A549 (cell line): ENCODE results near the gene SCGB3A2. TPM values are rescaled to one million over a fixed set of nuclear protein-coding genes. Genes with fewer than 3 reads are reported as not detected.
A peak's percentile ranks its signal among the peaks of the same experiment; 100 is the strongest.

ENCODE experiments used
- ATAC-seq, 2 experiments: fragments of 200-7000 bp in 1 of 2; fragments of >200 bp in 1 of 2; cut with Nextera tagmentation in 1 of 2; cut with Tn5 transposase in 1 of 2; 3 replicates each; pipeline versions ENCODE4 v1.8.0 to v1.9.1; 2018 to 2020; ENCODE audit warnings: mild to moderate bottlenecking in 1 of 2, moderate library complexity in 1 of 2
- CTCF ChIA-PET: fragments of 300-600 bp; sonication (Branson Sonifier 250); formaldehyde crosslinking; extraction: SDS; loops from one replicate; lab custom pipeline; 2021; ENCODE audit warnings: antibody characterized with exemption, inconsistent platforms; lab: Yijun Ruan, JAX
- POLR2A ChIA-PET: fragments of 350-600 bp; formaldehyde crosslinking; extraction: SDS; loops from one replicate; lab custom pipeline; 2021; ENCODE audit warnings: antibody characterized with exemption, inconsistent platforms; lab: Yijun Ruan, JAX
- DNase-seq, 2 experiments: peaks; one replicate each; pipeline versions ENCODE4 v3.0.0 to v3.0.0-alpha.2; 2011 to 2016; ENCODE audit warnings: low read depth in 1 of 2, low spot score in 1 of 2
- FAIRE-seq: peaks from 2 replicates; lab custom pipeline; 2011; peaks lifted over from hg19 to GRCh38; lab: Jason Lieb, UNC
- H3K27ac ChIP-seq, 2 experiments: fragments of >200 bp; sonication (Bioruptor Twin); formaldehyde crosslinking; 3 replicates each; pipeline ENCODE4 v1.5.1; 2016 to 2017
- H3K4me1 ChIP-seq: fragments of >200 bp; sonication (Bioruptor Twin); formaldehyde crosslinking; 3 replicates; pipeline ENCODE4 v1.6.1; 2016
- H3K4me2 ChIP-seq: fragments of >200 bp; sonication (Bioruptor Twin); formaldehyde crosslinking; 3 replicates; pipeline ENCODE4 v1.6.1; 2016
- H3K4me3 ChIP-seq: fragments of >200 bp; sonication (Bioruptor Twin); formaldehyde crosslinking; 3 replicates; pipeline ENCODE4 v1.5.1; 2016
- H3K9me3 ChIP-seq: fragments of >200 bp; sonication (Bioruptor Twin); formaldehyde crosslinking; 3 replicates; pipeline ENCODE4 v1.6.1; 2016
- CEBPB ChIP-seq, 2 experiments: fragments of >200 bp in 1 of 2; sonication (Bioruptor Twin) in 1 of 2; formaldehyde crosslinking in 1 of 2; IDR thresholded peaks; 2 replicates each; pipeline ENCODE4 v1.6.1; 2012 to 2016
- CHD2 ChIP-seq: fragments of 150-350 bp; IDR thresholded peaks from 2 replicates; pipeline ENCODE4 v1.6.1; 2014; ENCODE audit warnings: low read length; ENCODE audit not compliant: partially characterized antibody
- CHD4 ChIP-seq: fragments of 200-600 bp; sonication (generic); IDR thresholded peaks from 2 replicates; pipeline ENCODE4 v1.6.1; 2016; ENCODE audit warnings: antibody characterized with exemption, mild to moderate bottlenecking, borderline replicate concordance
- CTCF ChIP-seq: fragments of >200 bp; sonication (Bioruptor Twin); formaldehyde crosslinking; IDR thresholded peaks from 3 replicates; pipeline ENCODE4 v1.5.1; 2016
- EHF ChIP-seq: fragments of 250-450 bp; sonication (Bioruptor Pico); IDR thresholded peaks from 2 replicates; pipeline ENCODE4 v1.5.0; 2020; ENCODE audit warnings: mild to moderate bottlenecking
- ESRRA ChIP-seq: fragments of 150-350 bp; IDR thresholded peaks from 2 replicates; pipeline ENCODE4 v1.6.1; 2014; ENCODE audit warnings: mild to moderate bottlenecking, low read length, borderline replicate concordance
- FOSL2 ChIP-seq, 2 experiments: fragments of 450-650 bp in 1 of 2; fragments of >200 bp in 1 of 2; sonication (Bioruptor Twin) in 1 of 2; formaldehyde crosslinking; IDR thresholded peaks; 2 replicates each; pipeline versions ENCODE4 v1.5.0 to v1.6.1; 2016 to 2020; ENCODE audit warnings: mild to moderate bottlenecking in 1 of 2, moderate library complexity in 1 of 2
- FOXS1 ChIP-seq: fragments of 250-450 bp; sonication (Bioruptor Pico); IDR thresholded peaks from 2 replicates; pipeline ENCODE4 v1.5.0; 2020; ENCODE audit warnings: mild to moderate bottlenecking, moderate library complexity
- GATA3 ChIP-seq: IDR thresholded peaks from 2 replicates; pipeline ENCODE4 v1.6.1; 2012; ENCODE audit warnings: borderline replicate concordance
- HOXA7 ChIP-seq: fragments of 250-450 bp; sonication (Bioruptor Pico); IDR thresholded peaks from 2 replicates; pipeline ENCODE4 v1.5.0; 2020; ENCODE audit warnings: mild to moderate bottlenecking, moderate library complexity
- KDM1A ChIP-seq: fragments of 200-600 bp; sonication (generic); IDR thresholded peaks from 2 replicates; pipeline ENCODE4 v1.6.1; 2016; ENCODE audit warnings: low read depth, mild to moderate bottlenecking
- KDM5A ChIP-seq: fragments of 200-600 bp; sonication (generic); IDR thresholded peaks from 2 replicates; pipeline ENCODE4 v1.6.1; 2016; ENCODE audit warnings: antibody characterized with exemption, mild to moderate bottlenecking
- MAFK ChIP-seq: fragments of 450-650 bp; IDR thresholded peaks from 2 replicates; pipeline ENCODE4 v1.6.1; 2014; ENCODE audit not compliant: partially characterized antibody
- MYC ChIP-seq: IDR thresholded peaks from 2 replicates; pipeline ENCODE4 v1.6.1; 2012; ENCODE audit warnings: mild to moderate bottlenecking, inconsistent platforms, low read length, improper control_type of control experiment, borderline replicate concordance
- POLR2A ChIP-seq: IDR thresholded peaks from 2 replicates; pipeline ENCODE4 v1.6.1; 2012; ENCODE audit warnings: mild to moderate bottlenecking, low read length
- RAD21 ChIP-seq, 2 experiments: fragments of >200 bp in 1 of 2; sonication (Bioruptor Twin) in 1 of 2; formaldehyde crosslinking in 1 of 2; IDR thresholded peaks in 1 of 2; conservative IDR thresholded peaks in 1 of 2; 2 replicates in 1 of 2; 3 replicates in 1 of 2; pipeline ENCODE4 v1.6.1; 2012 to 2018; ENCODE audit warnings: inconsistent platforms in 1 of 2
- RNF2 ChIP-seq: fragments of 200-600 bp; sonication (generic); IDR thresholded peaks from 2 replicates; pipeline ENCODE4 v1.6.1; 2016; ENCODE audit warnings: low read depth, mild to moderate bottlenecking, antibody characterized with exemption, moderate library complexity, borderline replicate concordance
- SMC3 ChIP-seq: fragments of >200 bp; sonication (Bioruptor Twin); formaldehyde crosslinking; IDR thresholded peaks from 3 replicates; pipeline ENCODE4 v1.6.1; 2018; ENCODE audit warnings: inconsistent platforms
- TFCP2L1 ChIP-seq: fragments of 250-450 bp; sonication (Bioruptor Pico); IDR thresholded peaks from 2 replicates; pipeline ENCODE4 v1.5.0; 2021; ENCODE audit warnings: mild to moderate bottlenecking
- TP53 ChIP-seq: fragments of 250-450 bp; sonication (Bioruptor Pico); IDR thresholded peaks from 2 replicates; pipeline ENCODE4 v1.5.0; 2021; ENCODE audit warnings: mild to moderate bottlenecking, moderate library complexity
- WGBS: methylation state at CpG from one replicate; pipeline ENCODE4 v1.1.6; 2017; ENCODE audit errors: missing lambda C conversion rate; 5-methylcytosine and 5-hydroxymethylcytosine counted together
- polyA plus RNA-seq, 4 experiments: library from polyadenylated mRNA; depleted of rRNA in 3 of 4; stranded (reverse); fragments of >200 nt; fragmentation: RNase III in 1 of 4; extraction: RNeasy Plus Mini Kit Qiagen cat#74134 plus additional on column Dnase treatment in 1 of 4; gene quantifications; 2 replicates in 3 of 4; 3 replicates in 1 of 4; pipeline ENCODE4 v1.2.3, GENCODE V29; 2011 to 2017
- TF ChIP-seq, protein P1 (sequence below): fragments of 250-450 bp; sonication (Bioruptor Pico); IDR thresholded peaks from 2 replicates; pipeline ENCODE4 v1.5.0; 2021; ENCODE audit warnings: mild to moderate bottlenecking, moderate library complexity, borderline replicate concordance
- TF ChIP-seq, protein P2 (sequence below): fragments of 150-350 bp; IDR thresholded peaks from 2 replicates; pipeline ENCODE4 v1.6.1; 2014; ENCODE audit warnings: low read depth, mild to moderate bottlenecking, low read length

The SCGB3A2 gene
- polyA plus RNA-seq, 2 of the 4 experiments (the other 2 are of a cell fraction): not detected

- H3K4me1 ChIP-seq: no peaks in the 10 kb centered on the region
- FAIRE-seq (no peak), DNase-seq (no peak), ATAC-seq (no peak)
- POLR2A ChIA-PET: no interaction called here
- H3K4me2 ChIP-seq: no peak overlapping the region
- H3K4me3 ChIP-seq: no peak overlapping the region
- 5% methylated on average over 4 of the region's 4 CpGs for WGBS
- no peaks in the 10 kb centered on the region for H3K9me3 ChIP-seq
- TF ChIP-seq RNF2: no peak
- no peak for TF ChIP-seq CHD2
- TF ChIP-seq POLR2A: no peak
- TF ChIP-seq FOXS1: no peak
- TF ChIP-seq GATA3: no peak
- TF ChIP-seq CHD4: no peak
- no peak for TF ChIP-seq CEBPB (IDR thresholded peaks at IDR 0.05)
- TF ChIP-seq, protein P1, sequence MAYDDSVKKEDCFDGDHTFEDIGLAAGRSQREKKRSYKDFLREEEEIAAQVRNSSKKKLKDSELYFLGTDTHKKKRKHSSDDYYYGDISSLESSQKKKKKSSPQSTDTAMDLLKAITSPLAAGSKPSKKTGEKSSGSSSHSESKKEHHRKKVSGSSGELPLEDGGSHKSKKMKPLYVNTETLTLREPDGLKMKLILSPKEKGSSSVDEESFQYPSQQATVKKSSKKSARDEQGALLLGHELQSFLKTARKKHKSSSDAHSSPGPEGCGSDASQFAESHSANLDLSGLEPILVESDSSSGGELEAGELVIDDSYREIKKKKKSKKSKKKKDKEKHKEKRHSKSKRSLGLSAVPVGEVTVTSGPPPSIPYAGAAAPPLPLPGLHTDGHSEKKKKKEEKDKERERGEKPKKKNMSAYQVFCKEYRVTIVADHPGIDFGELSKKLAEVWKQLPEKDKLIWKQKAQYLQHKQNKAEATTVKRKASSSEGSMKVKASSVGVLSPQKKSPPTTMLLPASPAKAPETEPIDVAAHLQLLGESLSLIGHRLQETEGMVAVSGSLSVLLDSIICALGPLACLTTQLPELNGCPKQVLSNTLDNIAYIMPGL (CRISPR knock-in tag): no peak
- no peak for TF ChIP-seq MYC
- TF ChIP-seq TFCP2L1 (CRISPR knock-in tag): no peak
- no peak for TF ChIP-seq ESRRA
- TF ChIP-seq HOXA7 (CRISPR knock-in tag): no peak
- TF ChIP-seq, protein P2, sequence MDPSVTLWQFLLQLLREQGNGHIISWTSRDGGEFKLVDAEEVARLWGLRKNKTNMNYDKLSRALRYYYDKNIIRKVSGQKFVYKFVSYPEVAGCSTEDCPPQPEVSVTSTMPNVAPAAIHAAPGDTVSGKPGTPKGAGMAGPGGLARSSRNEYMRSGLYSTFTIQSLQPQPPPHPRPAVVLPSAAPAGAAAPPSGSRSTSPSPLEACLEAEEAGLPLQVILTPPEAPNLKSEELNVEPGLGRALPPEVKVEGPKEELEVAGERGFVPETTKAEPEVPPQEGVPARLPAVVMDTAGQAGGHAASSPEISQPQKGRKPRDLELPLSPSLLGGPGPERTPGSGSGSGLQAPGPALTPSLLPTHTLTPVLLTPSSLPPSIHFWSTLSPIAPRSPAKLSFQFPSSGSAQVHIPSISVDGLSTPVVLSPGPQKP: no peak
- no peak for TF ChIP-seq KDM5A
- TF ChIP-seq MAFK: no peak
- CTCF ChIA-PET: interaction anchor here (2.7 to 7.6 kb wide), 3 partner anchors 11 to 79 kb away, joined by 21 to 59 read pairs (median 26); no protein-coding TSS in a partner anchor
- no peak overlapping the region for H3K27ac ChIP-seq
Measured at GRCh38 chr5:147855774-147856069, 22.8 kb upstream of the SCGB3A2 start.

DNA sequence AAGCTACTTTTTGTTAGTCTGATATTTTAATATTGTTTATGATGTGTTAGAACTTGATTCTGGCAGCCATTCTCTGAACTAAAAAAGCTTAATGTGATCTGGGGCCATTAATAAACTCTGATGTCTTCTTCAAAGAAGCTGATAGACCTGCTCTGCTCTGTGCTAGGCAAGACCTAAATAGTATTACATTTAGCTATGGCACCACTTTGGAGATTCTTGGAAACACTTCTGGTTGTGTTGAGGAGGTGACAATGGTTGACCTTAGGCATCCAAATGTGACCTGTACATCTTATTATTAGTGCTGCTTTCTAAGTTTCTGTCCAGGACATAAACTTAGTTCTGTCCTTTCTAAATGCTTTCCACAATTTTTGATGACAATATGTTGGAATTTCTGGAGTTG lies 21.7 kb upstream of the SCGB3A2 start:
- FAIRE-seq (no peak), DNase-seq (no peak), ATAC-seq (no peak)
- no peak overlapping the region for H3K4me2 ChIP-seq
- CTCF ChIA-PET: interaction anchor here (0.7 to 7.6 kb wide), 7 partner anchors 12 to 229 kb away, joined by 3 to 59 read pairs (median 3); no protein-coding TSS in a partner anchor
- H3K27ac ChIP-seq: no peak overlapping the region
- H3K9me3 ChIP-seq: no peaks in the 10 kb centered on the region
- TF ChIP-seq EHF (CRISPR knock-in tag): no peak
- POLR2A ChIA-PET: no interaction called here
- no peaks in the 10 kb centered on the region for H3K4me1 ChIP-seq
- H3K4me3 ChIP-seq: no peak overlapping the region

DNA sequence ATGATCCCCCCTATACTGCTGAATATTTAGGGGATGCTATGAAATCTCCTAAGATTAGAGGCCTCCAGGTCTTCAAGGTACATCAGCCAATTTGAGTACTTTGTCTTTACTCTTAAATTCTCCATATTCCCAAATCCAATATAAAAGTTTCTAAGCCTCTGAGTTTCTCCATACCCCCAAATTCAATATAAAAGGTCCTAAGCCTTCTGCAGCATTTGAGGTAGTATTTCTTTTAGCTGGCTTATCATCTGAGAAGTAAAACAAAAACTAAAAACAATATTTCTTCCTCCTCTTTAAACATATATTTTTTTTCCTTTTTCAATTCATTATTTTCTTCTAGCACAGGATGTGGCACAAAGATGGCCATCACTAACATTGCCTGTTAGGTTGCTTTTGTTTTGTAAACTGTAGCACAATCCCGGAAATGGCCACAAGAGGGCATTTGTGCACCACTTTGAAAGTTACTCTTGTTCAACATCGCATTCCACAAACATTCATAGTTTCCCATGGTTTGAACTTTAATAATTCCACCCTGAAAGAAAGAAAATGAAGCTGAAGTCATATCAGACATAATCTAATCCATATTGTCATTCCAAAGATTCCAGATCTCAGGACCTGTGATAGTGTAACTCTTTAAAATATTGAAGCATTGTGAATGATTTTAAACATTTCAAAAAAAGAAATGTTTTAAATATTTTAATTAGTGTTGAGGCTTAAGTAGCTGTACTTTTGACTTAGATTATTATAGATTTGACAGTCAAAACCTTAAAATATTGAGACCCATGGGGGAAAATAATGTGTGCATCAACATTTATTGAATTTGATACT lies 21.0 kb upstream of the SCGB3A2 start:
- H3K4me3 ChIP-seq: no peak overlapping the region
- POLR2A ChIA-PET: no interaction called here
- ATAC-seq: peak; percentile 76 to 77
- TF ChIP-seq SMC3: peak; percentile 69
- no peak for TF ChIP-seq KDM1A
- no peak for TF ChIP-seq EHF (CRISPR knock-in tag)
- no peak for TF ChIP-seq FOSL2 (IDR thresholded peaks at IDR 0.05)
- no peak for TF ChIP-seq FOSL2 (CRISPR knock-in tag; IDR thresholded peaks at IDR 0.05)
- TF ChIP-seq GATA3: no peak
- TF ChIP-seq, protein P1 (CRISPR knock-in tag): no peak
- peak; percentile 68 to 73 for TF ChIP-seq RAD21 (conservative IDR thresholded peaks at IDR 0.05 in 1 of 2, IDR thresholded peaks at IDR 0.05 in 1 of 2)
- no peak for TF ChIP-seq TP53 (CRISPR knock-in tag)
- TF ChIP-seq CTCF: peak; percentile 70
- TF ChIP-seq, all 56 proteins: peak for 3
- FAIRE-seq: peak; percentile 94
- no peak overlapping the region for H3K27ac ChIP-seq
- H3K4me1 ChIP-seq: no peaks in the 10 kb centered on the region
- H3K9me3 ChIP-seq: no peaks in the 10 kb centered on the region
- WGBS: 4% methylated on average over 2 of the region's 2 CpGs
- CTCF ChIA-PET: interaction anchor here (0.6 to 7.6 kb wide), 16 partner anchors 11 to 1906 kb away, joined by 3 to 59 read pairs (median 3); no protein-coding TSS in a partner anchor
- H3K4me2 ChIP-seq: no peak overlapping the region
- peak; percentile 25 to 48 for DNase-seq
